Kidney epithelial cell (primary cell): ENCODE results near the gene MAP1B. TPM values are rescaled to one million over a fixed set of nuclear protein-coding genes. Genes with fewer than 3 reads are reported as not detected.

ENCODE experiments used
- DNase-seq: peaks from one replicate; pipeline ENCODE4 v3.0.0-alpha.2; 2010; ENCODE audit warnings: low read depth
- H3K27me3 ChIP-seq: 2 replicates; pipeline ENCODE4 v1.6.0; 2011; ENCODE audit warnings: low read length; ENCODE audit not compliant: control insufficient read depth, insufficient read depth
- H3K36me3 ChIP-seq: 2 replicates; pipeline ENCODE4 v1.5.1; 2011; ENCODE audit warnings: low read length; ENCODE audit not compliant: control insufficient read depth, insufficient read depth
- H3K4me3 ChIP-seq: 2 replicates; pipeline ENCODE4 v1.5.1; 2011; ENCODE audit warnings: low read depth, mild to moderate bottlenecking, control low read depth, low read length
- CTCF ChIP-seq: IDR thresholded peaks from 2 replicates; pipeline ENCODE4 v1.5.1; 2011; ENCODE audit warnings: mild to moderate bottlenecking, moderate library complexity, low read length, control low read depth, inconsistent platforms; ENCODE audit not compliant: insufficient read depth, poor library complexity, severe bottlenecking
- total RNA-seq: library from RNA; depleted of rRNA; stranded (reverse); fragments of >200 nt; gene quantifications from 2 replicates; pipeline ENCODE4 v1.2.3, GENCODE V29; 2015

Gene MAP1B
- total RNA-seq, 1 donor from 2014 or later = 136 TPM

- DNase-seq = no peak
- no peak for TF ChIP-seq CTCF
- peaks cover 2% of the 10 kb centered on the region for H3K27me3 ChIP-seq
These were observed 576 bp downstream of the MAP1B start for GRCh38 chr5:72107901-72108201.

GRCh38 chr5:72108202-72109061 is 1.2 kb downstream of the MAP1B start:
- TF ChIP-seq CTCF = no peak
- Histone ChIP-seq H3K27me3 (peaks cover 2% of the 10 kb centered on the region), H3K4me3 (peak overlapping the region; percentile 96), H3K36me3 (no peaks in the 10 kb centered on the region)
- DNase-seq = no peak

More at GRCh38 chr5:72107901-72108201, 576 bp downstream of the MAP1B start:
- Histone ChIP-seq H3K4me3 (peak overlapping the region; percentile 96), H3K36me3 (no peaks in the 10 kb centered on the region)

GRCh38 chr5:72109062-72109411 is 1.8 kb downstream of the MAP1B start:
- DNase-seq = no peak
- TF ChIP-seq CTCF = no peak
- peak overlapping the region; percentile 96 for H3K4me3 ChIP-seq
- no peaks in the 10 kb centered on the region for H3K36me3 ChIP-seq
- peaks cover 2% of the 10 kb centered on the region for H3K27me3 ChIP-seq

- DNase-seq = no peak
- peak; percentile 13 for TF ChIP-seq CTCF
- Histone ChIP-seq H3K27me3 (peaks cover 2% of the 10 kb centered on the region), H3K4me3 (peak overlapping the region; percentile 96), H3K36me3 (no peaks in the 10 kb centered on the region)
These were observed 2.4 kb downstream of the MAP1B start for GRCh38 chr5:72109625-72110024.

- Histone ChIP-seq H3K4me3 (no peak overlapping the region), H3K36me3 (no peaks in the 10 kb centered on the region), H3K27me3 (peaks cover 2% of the 10 kb centered on the region)
- TF ChIP-seq CTCF = no peak
- no peak for DNase-seq
These were observed 3.2 kb downstream of the MAP1B start for GRCh38 chr5:72110394-72111013.
